Skeletal muscle satellite cell (primary cell): ENCODE data around the gene TBC1D5.

Experiments used
- H3K27me3 ChIP-seq: 2 replicates; pipeline ENCODE4 v1.7.0; 2013; ENCODE audit warnings: low read length; ENCODE audit not compliant: control insufficient read depth, insufficient read depth
- H3K36me3 ChIP-seq: 2 replicates; pipeline ENCODE4 v1.7.0; 2013; ENCODE audit warnings: mild to moderate bottlenecking, control low read depth, low read length; ENCODE audit not compliant: insufficient read depth
- H3K4me1 ChIP-seq: 2 replicates; pipeline ENCODE4 v1.7.0; 2013; ENCODE audit warnings: low read length; ENCODE audit not compliant: control insufficient read depth, insufficient read depth
- H3K4me2 ChIP-seq: 2 replicates; pipeline ENCODE4 v1.7.0; 2013; ENCODE audit warnings: mild to moderate bottlenecking, low read length
- H3K4me3 ChIP-seq: 2 replicates; pipeline ENCODE4 v1.7.0; 2013; ENCODE audit warnings: low read length
- H3K9ac ChIP-seq: 2 replicates; pipeline ENCODE4 v1.7.0; 2013; ENCODE audit warnings: mild to moderate bottlenecking, low read depth, low read length, moderate library complexity
- H3K9me3 ChIP-seq: replicated peaks from 2 replicates; pipeline ENCODE4 v1.7.0; 2013; ENCODE audit warnings: mild to moderate bottlenecking, control low read depth, low read length

Gene TBC1D5

DNA sequence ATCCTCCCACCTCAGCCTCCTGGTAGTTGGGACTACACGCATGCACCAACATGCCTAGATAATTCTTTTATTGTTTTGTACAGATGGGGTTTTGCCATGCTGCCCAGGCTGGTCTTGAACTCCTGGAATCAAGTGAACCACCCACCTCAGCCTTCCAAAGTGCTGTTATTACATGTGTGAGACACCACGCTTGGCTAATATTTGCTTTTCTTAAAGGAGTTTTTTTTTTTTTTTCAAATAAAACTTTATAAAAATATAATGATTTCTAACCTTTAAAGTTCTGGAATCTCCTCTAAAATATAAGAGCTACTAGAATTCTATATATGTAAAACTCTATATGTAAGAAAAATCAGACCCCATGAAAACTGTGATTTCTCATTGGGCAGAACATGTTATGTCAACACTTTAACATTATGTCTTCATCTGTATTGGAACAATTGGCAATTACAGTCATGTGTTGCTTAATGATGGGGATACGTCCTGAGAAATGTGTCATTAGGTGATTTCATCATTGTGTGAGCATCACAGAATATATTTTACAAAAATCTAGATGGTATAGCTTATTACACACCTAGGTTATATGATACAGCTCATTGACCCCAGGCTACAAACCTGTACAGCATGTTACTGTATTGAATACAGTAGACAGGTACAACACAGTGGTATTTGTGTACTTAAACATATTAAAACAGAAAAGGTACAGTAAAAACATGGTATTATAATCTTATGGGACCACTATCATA is 480.6 kb downstream of the TBC1D5 start:
- no peaks in the 10 kb centered on the region for H3K27me3 ChIP-seq

DNA sequence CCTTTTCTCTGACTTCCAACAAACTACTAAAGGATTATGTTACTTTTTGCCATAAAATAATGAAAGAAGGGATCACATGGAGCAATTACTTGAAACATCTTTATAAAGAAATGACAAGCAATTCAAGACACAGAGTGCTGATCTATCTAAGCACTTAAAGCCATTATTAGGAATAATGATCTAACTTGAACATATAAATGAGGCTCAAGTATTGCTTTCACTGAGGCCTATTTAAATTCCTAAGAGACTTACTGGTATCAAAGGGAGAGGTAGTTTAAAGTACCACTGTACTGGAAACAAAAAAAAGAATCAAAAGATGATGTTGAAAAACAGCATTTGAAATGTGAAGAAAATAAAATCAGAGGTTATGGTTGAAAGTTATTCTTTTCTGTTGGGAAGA is 482.2 kb downstream of the TBC1D5 start:
- H3K9ac ChIP-seq = no peak overlapping the region
- no peaks in the 10 kb centered on the region for H3K4me1 ChIP-seq
- H3K4me3 ChIP-seq = no peak overlapping the region
- H3K4me2 ChIP-seq = no peak overlapping the region
- H3K27me3 ChIP-seq = no peaks in the 10 kb centered on the region
- H3K9me3 ChIP-seq = no peaks in the 10 kb centered on the region
- no peaks in the 10 kb centered on the region for H3K36me3 ChIP-seq

More for the DNA sequence above, 480.6 kb downstream of the TBC1D5 start:
- H3K4me2 ChIP-seq = no peak overlapping the region
- no peaks in the 10 kb centered on the region for H3K4me1 ChIP-seq
- no peaks in the 10 kb centered on the region for H3K9me3 ChIP-seq
- H3K36me3 ChIP-seq = no peaks in the 10 kb centered on the region
- no peak overlapping the region for H3K9ac ChIP-seq
- H3K4me3 ChIP-seq = no peak overlapping the region

DNA sequence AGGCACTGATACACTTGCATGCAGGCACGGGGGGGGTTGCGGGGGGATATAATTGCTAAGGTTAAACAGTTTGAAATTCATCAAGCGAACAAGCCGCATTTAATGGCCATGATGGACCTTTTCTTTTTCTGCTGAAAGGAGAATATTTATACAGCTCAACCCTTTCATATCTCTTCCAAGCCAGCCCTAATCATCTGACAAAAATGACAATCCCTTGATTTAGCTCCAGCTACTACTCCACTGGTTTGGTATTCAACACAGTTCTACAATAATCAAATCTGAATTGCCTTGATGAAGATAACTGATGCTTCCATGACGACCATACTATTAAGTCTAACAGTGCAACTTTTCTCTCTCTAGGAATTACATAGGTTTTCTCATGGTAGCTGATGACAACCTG is 482.7 kb downstream of the TBC1D5 start:
- H3K9me3 ChIP-seq = no peaks in the 10 kb centered on the region

DNA sequence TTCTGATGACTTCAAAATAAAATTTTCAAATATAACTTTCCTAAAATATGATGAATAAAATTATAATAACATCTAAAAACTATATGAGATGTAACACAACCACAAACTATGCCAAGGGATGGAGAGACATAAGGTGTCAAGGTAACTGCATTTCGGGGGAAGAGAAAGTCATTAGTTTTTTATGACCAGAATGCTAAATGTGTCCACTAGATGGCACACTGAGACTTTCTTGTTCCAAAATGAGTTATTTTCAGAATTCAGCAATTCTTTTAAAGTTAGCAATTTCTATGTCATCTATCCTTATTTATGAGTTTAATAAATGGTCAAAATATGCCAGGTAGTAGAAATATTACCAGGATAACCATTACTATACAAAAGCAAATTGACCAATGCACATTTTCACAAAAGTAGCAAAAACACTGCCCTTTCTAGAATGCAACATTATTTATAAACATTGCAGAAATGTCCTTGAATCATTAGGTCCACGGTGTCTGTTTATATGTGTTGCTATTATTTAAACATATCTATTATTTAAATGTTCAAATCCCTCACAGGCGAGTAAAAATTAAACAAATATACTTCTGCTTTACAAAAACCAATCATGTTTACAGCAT is 483.5 kb downstream of the TBC1D5 start:
- Histone ChIP-seq H3K9ac (no peak overlapping the region), H3K4me3 (no peak overlapping the region), H3K9me3 (no peaks in the 10 kb centered on the region), H3K27me3 (no peaks in the 10 kb centered on the region), H3K36me3 (no peaks in the 10 kb centered on the region), H3K4me1 (no peaks in the 10 kb centered on the region), H3K4me2 (no peak overlapping the region)

More for the DNA sequence above, 482.7 kb downstream of the TBC1D5 start:
- Histone ChIP-seq H3K4me3 (no peak overlapping the region), H3K4me2 (no peak overlapping the region), H3K27me3 (no peaks in the 10 kb centered on the region), H3K4me1 (no peaks in the 10 kb centered on the region), H3K36me3 (no peaks in the 10 kb centered on the region), H3K9ac (no peak overlapping the region)

DNA sequence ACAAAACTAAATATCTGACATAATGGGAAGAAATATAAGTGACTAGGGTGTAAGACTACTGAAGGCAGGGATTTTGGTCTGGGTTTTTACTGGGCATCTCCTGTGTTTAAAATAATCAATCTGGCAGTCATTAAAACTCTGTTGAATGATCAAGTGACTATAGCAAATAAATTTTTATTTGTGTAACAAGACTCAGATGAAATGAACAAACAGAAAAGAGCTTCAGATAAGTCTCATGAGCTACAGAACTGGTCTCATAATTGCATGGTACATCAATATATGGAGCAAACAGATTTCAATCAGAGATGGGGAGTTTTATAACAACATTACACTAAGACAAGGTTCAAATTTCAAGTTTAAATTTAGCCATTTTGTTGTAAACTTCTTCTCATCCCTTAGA is 485.2 kb downstream of the TBC1D5 start:
- H3K4me2 ChIP-seq = no peak overlapping the region
- no peaks in the 10 kb centered on the region for H3K4me1 ChIP-seq
- H3K36me3 ChIP-seq = no peaks in the 10 kb centered on the region
- H3K9me3 ChIP-seq = no peaks in the 10 kb centered on the region
- H3K9ac ChIP-seq = no peak overlapping the region
- no peaks in the 10 kb centered on the region for H3K27me3 ChIP-seq
- no peak overlapping the region for H3K4me3 ChIP-seq

DNA sequence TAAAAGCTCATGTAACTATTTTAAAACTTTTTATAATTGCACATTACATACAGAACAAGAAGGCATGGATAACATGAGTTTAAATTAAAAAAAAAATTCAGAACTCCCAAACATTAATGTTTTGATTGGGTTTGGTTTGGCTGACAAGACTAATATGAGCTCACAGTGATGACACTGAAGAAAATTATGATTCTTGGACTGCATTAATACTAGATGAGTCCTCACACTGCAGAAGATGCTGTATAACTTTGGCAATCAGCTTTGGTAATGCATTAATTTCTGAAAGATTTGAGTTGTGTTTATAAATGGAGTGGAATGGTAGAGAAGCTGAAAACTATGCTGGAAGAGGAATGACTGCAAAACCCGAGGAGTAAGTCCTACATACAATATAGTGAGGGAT is 498.8 kb downstream of the TBC1D5 start:
- H3K4me2 ChIP-seq = no peak overlapping the region
- H3K9ac ChIP-seq = no peak overlapping the region
- no peaks in the 10 kb centered on the region for H3K9me3 ChIP-seq
- H3K27me3 ChIP-seq = no peaks in the 10 kb centered on the region
- no peak overlapping the region for H3K4me3 ChIP-seq
- H3K36me3 ChIP-seq = no peaks in the 10 kb centered on the region
- peaks cover 4% of the 10 kb centered on the region for H3K4me1 ChIP-seq

DNA sequence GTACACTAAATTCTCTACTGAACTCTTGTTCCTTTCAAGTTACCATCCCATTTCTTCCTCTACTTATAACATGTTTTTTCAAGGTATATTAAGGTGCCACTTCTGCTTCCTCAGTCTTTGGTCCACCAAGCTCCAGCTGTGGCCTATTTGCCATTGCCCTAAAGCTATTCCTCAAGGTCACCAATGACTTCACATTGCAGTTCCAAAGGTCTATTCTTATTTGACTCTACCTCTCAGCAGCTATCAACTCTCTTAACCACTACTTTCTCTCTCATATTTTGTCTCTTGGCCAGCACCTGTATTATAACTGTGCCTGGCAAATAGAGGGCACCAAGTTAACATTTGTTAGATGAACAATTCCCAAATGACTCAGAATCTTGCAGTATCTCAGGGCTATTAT is 503.0 kb downstream of the TBC1D5 start:
- Histone ChIP-seq H3K4me2 (no peak overlapping the region), H3K9ac (no peak overlapping the region), H3K27me3 (no peaks in the 10 kb centered on the region), H3K9me3 (no peaks in the 10 kb centered on the region), H3K36me3 (no peaks in the 10 kb centered on the region), H3K4me1 (no peaks in the 10 kb centered on the region), H3K4me3 (no peak overlapping the region)

DNA sequence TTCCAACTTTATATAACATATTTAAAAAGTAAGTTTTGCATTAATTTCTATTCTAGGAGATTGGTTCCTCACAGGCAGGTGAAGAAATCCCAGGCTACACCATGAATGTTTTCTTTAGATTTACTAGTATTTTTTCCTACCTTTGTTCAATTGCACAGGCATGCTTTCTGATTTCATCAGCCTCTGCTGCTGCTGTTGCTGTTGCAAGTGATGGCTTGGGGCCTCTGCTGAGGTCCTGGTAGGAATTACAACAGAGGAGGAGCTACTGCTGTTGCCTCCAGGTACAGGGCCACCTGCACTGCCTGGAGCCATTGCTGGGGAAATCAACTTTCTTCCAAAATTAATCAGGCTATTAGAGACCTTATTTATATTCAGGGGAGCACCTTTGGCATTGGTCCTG is 504.4 kb downstream of the TBC1D5 start:
- Histone ChIP-seq H3K9ac (no peak overlapping the region), H3K4me2 (no peak overlapping the region)

DNA sequence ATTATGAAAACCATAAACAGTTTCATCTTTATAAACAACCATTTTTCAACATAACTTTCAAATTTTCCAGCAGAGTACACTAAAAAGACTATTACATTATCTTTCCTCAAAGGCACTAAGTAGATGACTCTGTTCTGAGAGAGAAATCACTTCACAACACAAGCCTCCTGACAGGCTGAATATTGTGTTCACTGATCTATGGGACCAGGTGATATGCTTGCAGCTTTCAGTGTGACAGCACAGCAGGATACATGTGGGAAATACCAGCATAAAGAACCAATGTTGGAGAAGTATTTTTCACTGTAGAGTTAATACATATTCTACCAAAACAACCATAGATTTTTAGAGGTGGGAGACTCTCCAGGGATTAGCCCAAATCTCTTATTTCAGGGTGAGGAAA is 507.1 kb downstream of the TBC1D5 start:
- Histone ChIP-seq H3K27me3 (no peaks in the 10 kb centered on the region), H3K4me2 (no peak overlapping the region), H3K4me3 (no peak overlapping the region), H3K9ac (no peak overlapping the region), H3K36me3 (no peaks in the 10 kb centered on the region), H3K9me3 (no peaks in the 10 kb centered on the region), H3K4me1 (peaks cover 3% of the 10 kb centered on the region)

More for the DNA sequence above, 504.4 kb downstream of the TBC1D5 start:
- no peaks in the 10 kb centered on the region for H3K27me3 ChIP-seq
- no peaks in the 10 kb centered on the region for H3K9me3 ChIP-seq
- no peak overlapping the region for H3K4me3 ChIP-seq
- no peaks in the 10 kb centered on the region for H3K36me3 ChIP-seq
- H3K4me1 ChIP-seq = peaks cover 2% of the 10 kb centered on the region

DNA sequence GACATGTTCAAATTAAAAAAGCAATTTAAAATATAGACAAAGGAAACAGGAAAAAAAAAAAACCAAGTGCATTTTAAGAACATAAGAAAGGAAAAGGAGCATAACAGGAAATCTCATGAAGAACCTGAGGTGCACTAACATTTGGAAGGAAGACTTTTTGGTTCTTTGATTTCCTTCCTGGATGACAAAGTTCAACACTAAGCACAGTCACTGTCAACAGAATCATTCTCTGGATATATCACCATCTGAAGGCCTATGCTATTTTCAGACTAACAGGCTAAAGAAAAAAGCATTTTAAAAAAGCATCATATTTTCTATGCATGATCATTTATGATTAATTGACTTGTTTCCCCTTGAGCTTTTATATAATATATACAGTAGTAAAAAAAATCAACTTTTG is 508.0 kb downstream of the TBC1D5 start:
- H3K9ac ChIP-seq = no peak overlapping the region
- H3K4me1 ChIP-seq = peaks cover 3% of the 10 kb centered on the region
- H3K27me3 ChIP-seq = no peaks in the 10 kb centered on the region
- H3K36me3 ChIP-seq = no peaks in the 10 kb centered on the region
- H3K9me3 ChIP-seq = no peaks in the 10 kb centered on the region
- no peak overlapping the region for H3K4me2 ChIP-seq
- no peak overlapping the region for H3K4me3 ChIP-seq

DNA sequence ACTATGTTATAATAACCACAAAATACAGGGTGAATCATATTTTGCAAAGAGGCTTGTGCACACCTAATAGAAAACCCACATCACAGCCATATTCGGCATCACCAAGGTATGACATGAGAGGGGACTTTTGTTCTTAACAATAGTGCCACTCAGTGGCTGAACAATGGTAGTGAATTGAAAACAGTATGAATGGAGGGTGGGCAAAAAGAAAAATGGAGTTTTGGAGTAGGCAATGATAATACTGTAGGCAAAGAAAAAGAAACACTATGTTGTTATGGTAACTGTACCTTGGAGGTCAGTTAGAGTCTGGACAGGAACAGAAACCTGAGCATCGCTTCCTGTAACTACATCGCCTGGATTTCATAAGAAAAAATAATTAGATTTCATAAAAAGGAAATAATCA is 509.0 kb downstream of the TBC1D5 start:
- Histone ChIP-seq H3K27me3 (no peaks in the 10 kb centered on the region), H3K9me3 (no peaks in the 10 kb centered on the region), H3K9ac (no peak overlapping the region), H3K4me1 (peaks cover 3% of the 10 kb centered on the region), H3K4me3 (no peak overlapping the region), H3K4me2 (no peak overlapping the region), H3K36me3 (no peaks in the 10 kb centered on the region)

DNA sequence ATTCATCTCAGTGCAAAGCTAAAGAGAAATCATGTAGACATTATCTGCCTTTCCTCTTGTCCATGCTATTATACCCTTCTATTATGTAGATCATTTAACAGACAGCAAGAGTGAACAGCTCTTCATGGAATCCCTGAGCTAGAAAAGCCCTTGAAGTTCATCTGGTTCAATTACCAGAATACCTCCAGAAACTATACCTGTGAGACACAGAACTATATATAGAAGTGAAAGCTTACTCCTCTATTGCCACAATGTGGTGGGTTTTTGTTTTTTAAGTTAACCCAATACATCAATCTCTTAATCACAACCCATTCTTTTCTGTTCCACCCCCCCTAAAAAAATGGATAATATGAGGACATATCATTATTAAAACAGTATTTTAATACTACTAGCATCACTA is 510.0 kb downstream of the TBC1D5 start:
- no peak overlapping the region for H3K4me2 ChIP-seq
- peaks cover 3% of the 10 kb centered on the region for H3K4me1 ChIP-seq
- no peak overlapping the region for H3K4me3 ChIP-seq
- H3K27me3 ChIP-seq = no peaks in the 10 kb centered on the region
- H3K9me3 ChIP-seq = no peaks in the 10 kb centered on the region
- no peaks in the 10 kb centered on the region for H3K36me3 ChIP-seq
- no peak overlapping the region for H3K9ac ChIP-seq
